Brain microvascular endothelial cell (primary cell): ENCODE data around the gene C3orf80.

Experiments used
- DNase-seq: peaks from one replicate; pipeline ENCODE4 v3.0.0-alpha.2; 2020
- H3K27ac ChIP-seq: fragments of 250-450 bp; sonication (Bioruptor Pico); 2 replicates; pipeline ENCODE4 v1.5.1; 2020; ENCODE audit warnings: mild to moderate bottlenecking, moderate library complexity
- H3K27me3 ChIP-seq: fragments of 250-450 bp; sonication (Bioruptor Pico); replicated peaks from 2 replicates; pipeline ENCODE4 v1.5.1; 2020; ENCODE audit warnings: mild to moderate bottlenecking
- H3K36me3 ChIP-seq: fragments of 250-450 bp; sonication (Bioruptor Pico); replicated peaks from 2 replicates; pipeline ENCODE4 v1.5.1; 2020; ENCODE audit warnings: mild to moderate bottlenecking
- H3K4me3 ChIP-seq: 2 replicates; pipeline ENCODE4 v1.5.1; 2011; ENCODE audit warnings: low read depth, mild to moderate bottlenecking, control low read depth, low read length, moderate library complexity
- in situ Hi-C: cut with HindIII; loops from 2 replicates; pipeline ENCODE4 v1.10.0; 2017; ENCODE audit warnings: low sequenced_read_pairs, low pct_ligation_motif_present
- TF ChIP-seq, protein P1 (sequence below): IDR thresholded peaks from 2 replicates; pipeline ENCODE4 v1.5.1; 2011; ENCODE audit warnings: low read depth, mild to moderate bottlenecking, moderate library complexity, low read length, control low read depth, inconsistent platforms; ENCODE audit errors: missing control alignments

The C3orf80 gene

DNA sequence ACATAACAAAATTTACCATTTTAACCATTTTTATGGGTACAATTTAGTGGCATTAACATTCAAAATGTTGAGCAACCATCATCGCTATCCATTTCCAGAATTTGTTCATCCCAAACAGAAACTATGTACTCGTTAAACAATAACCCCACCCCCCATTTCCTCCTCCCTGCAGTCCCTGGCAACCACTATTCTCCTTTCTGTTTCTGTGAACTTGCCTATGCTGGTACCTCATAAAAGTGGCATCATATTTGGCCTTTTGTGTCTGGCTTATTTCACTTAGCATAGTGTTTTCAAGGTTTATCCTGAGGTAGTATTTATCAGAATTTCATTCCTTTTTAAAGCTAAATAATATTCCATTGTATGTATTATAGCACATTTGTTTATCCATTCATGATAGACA lies 32.4 kb downstream of the C3orf80 start:
- TF ChIP-seq, protein P1, sequence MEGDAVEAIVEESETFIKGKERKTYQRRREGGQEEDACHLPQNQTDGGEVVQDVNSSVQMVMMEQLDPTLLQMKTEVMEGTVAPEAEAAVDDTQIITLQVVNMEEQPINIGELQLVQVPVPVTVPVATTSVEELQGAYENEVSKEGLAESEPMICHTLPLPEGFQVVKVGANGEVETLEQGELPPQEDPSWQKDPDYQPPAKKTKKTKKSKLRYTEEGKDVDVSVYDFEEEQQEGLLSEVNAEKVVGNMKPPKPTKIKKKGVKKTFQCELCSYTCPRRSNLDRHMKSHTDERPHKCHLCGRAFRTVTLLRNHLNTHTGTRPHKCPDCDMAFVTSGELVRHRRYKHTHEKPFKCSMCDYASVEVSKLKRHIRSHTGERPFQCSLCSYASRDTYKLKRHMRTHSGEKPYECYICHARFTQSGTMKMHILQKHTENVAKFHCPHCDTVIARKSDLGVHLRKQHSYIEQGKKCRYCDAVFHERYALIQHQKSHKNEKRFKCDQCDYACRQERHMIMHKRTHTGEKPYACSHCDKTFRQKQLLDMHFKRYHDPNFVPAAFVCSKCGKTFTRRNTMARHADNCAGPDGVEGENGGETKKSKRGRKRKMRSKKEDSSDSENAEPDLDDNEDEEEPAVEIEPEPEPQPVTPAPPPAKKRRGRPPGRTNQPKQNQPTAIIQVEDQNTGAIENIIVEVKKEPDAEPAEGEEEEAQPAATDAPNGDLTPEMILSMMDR: no peak
- no peaks in the 10 kb centered on the region for H3K27me3 ChIP-seq
- no peak overlapping the region for H3K4me3 ChIP-seq
- H3K27ac ChIP-seq: no peak overlapping the region
- no peaks in the 10 kb centered on the region for H3K36me3 ChIP-seq
- DNase-seq: no peak
- in situ Hi-C loops: no loop called here

DNA sequence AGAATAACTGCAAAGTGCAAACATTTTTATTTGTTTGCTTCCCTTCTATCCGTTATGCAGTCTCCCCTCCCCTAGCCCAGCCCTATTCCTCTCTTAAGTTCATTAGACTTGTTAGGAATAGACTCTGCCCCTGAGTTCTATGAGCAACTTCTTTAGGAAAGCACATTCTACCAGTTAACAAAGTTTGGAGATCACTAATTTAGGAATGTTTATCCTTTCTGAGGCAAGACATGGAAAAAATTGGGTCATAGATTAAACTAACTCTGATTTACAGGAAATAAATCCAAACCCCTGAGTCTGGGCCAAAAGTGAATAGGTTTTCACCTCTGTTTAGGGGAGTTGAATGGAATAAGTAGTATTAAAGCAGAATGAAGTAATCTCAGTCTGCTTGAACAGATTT lies 34.4 kb downstream of the C3orf80 start:
- no peak for DNase-seq
- in situ Hi-C loops: no loop called here
- Histone ChIP-seq H3K27me3 (no peaks in the 10 kb centered on the region), H3K36me3 (no peaks in the 10 kb centered on the region), H3K4me3 (no peak overlapping the region), H3K27ac (no peak overlapping the region)
- TF ChIP-seq, protein P1: no peak

DNA sequence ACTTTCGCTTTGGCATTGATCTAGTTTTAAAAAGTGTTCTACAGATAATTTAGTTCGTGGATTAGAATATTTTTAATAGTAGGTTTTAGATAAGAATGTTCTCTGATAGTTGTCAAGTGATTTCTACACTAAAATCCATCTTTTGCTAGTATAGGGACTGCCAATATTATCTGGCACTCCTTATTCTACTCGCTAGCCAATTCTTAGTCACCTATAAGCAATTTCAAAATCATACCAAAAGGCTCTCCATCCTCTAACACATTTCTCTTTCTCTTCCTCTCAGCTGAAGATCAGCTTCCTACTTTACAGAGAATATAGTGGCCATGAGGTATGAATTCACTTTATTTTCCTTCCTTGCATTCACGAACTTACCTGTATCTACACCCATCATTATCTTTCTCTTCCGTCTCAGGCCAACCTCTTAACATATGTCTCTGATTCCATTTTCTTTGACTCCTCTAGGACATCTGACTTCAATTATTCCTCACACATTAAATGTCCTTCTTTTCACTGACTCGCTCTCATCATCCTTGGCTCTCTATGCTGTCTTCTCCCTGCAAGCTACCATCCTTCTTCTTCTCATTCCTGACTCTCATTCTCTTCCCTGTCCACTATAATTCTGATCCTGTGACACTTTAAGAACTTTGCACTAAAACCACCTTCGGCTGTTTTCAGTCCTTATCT lies 35.5 kb downstream of the C3orf80 start:
- Histone ChIP-seq H3K27me3 (no peaks in the 10 kb centered on the region), H3K4me3 (no peak overlapping the region), H3K36me3 (no peaks in the 10 kb centered on the region), H3K27ac (no peak overlapping the region)
- in situ Hi-C loops: no loop called here
- DNase-seq: no peak
- TF ChIP-seq, protein P1: no peak

GRCh38 chr3:160265088-160265487 lies 39.9 kb downstream of the C3orf80 start:
- no peak overlapping the region for H3K4me3 ChIP-seq
- no peaks in the 10 kb centered on the region for H3K36me3 ChIP-seq
- TF ChIP-seq, protein P1: no peak
- H3K27ac ChIP-seq: no peak overlapping the region
- H3K27me3 ChIP-seq: no peaks in the 10 kb centered on the region
- DNase-seq: no peak
- in situ Hi-C loops: no loop called here
